HTERT RPE-1 (cell line): ENCODE measurements around the gene FBXO3.

Source experiments
- in situ Hi-C: fragments of 300-500 bp; cut with MboI; formaldehyde crosslinking; loops from 4 replicates; pipeline ENCODE4 v1.14.3; 2020; ENCODE audit warnings: low sequenced_read_pairs

Gene FBXO3

DNA sequence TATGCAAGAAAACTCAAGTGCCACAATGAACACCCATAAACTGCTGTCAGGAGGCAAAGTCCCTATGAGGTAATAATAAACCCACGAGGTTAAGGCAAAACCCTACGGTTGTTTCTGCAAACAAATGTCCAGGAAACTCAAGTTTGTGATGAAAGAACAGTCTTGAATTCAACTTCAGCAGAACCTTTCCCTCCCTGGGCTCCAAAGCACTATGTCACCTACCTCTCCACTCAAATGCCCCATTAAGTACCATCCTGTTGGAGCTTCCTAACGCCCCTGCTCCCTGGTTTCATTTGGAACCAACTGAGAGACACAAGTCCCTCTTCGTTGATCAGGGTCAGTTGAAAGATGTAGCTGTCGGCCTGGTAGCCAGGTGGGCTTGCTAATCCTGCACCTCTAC, 71.1 kb downstream of the FBXO3 start:
- in situ Hi-C loops, result no loop called here

DNA sequence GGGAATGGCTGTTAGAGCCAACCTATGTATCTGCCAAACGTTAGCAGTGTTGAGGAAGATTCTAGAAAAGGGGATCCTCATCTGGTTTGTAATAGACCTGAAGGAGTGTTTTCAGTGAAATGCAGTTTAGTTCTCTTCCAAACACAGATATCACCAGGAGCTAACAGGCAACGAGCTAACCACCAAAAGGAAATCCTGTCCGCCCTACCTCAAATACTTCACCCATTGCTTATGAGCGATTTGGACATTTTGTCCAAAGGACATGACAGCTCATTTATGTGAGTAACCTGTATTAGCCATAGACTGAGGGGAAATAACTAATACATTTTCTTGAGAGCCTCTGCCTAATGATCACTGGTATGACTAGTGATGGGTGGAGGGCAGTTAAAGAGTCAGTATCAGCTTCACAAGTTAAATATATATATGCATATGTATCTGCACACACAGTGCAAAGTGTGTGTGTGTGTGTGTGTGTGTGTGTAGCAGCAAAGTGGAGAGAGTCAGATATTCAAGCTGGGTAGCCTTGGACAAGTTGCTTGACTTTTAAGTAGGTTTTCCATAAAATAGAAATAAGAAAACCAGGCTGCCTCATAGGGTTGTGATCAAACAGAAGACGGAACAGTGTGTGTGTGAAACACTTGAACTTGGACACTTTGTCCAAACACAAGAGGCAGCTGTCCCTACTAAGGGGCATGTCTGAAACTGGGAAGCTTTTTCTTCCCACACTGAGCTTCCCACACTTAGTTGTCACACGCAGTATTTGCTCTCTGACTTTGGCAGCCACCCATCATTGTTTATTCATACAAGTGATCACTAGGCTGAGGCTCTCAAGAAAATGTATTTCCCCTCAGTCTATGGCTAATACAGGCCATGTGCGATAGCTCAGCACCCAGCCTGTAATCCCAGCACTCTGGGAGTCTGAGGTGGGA, 72.8 kb downstream of the FBXO3 start:
- in situ Hi-C loops, result no loop called here

DNA sequence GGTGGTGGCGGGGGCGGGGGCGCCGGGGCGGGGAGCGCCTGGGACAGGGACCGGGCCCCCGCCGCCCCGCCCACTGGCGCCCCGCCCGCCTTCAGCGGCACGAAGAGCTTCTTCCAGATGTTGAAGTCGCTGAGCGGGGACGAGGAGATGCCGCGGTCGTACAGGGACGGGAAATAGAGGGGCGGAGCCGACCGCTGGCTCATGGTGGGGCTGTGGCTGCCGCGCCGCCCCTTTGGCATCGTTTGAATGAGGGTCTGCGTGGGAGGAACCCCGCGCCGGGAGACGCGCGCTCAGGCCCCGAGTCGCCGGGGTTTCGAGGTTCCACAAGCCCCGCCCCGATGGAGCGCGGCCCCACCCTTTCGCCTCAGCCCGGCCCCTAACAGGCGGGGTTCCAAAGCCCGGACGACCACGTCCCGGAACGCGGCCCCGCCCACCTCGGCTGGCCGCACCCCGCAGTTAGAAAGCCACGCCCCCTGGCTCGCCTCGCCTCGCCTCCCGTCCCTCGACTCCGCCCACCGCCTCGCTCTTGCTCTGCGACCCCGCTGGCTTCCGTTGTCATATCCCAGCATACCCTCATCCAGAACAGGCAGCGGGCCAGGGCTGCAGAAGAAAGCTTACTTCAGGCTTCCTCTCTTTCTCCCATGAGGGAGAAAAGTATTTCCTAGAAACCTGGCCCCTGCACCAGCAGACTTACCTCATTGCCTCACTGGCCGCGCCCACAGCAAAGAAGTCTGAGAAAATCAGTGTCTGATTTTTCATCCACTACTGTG, 73.6 kb downstream of the FBXO3 start, which contains the start of gene C11orf91:
Gene C11orf91, minus strand, starts transcription at position 325 of the 770 bp plus-strand sequence. Its CDS starts 86 bp downstream, at position 239.
- in situ Hi-C loops, result no loop called here

GRCh38 chr11:33700063-33700501, 74.2 kb downstream of the FBXO3 start:
- in situ Hi-C loops, result no loop called here

GRCh38 chr11:33699515-33700062, 74.7 kb downstream of the FBXO3 start:
- in situ Hi-C loops, result no loop called here

DNA sequence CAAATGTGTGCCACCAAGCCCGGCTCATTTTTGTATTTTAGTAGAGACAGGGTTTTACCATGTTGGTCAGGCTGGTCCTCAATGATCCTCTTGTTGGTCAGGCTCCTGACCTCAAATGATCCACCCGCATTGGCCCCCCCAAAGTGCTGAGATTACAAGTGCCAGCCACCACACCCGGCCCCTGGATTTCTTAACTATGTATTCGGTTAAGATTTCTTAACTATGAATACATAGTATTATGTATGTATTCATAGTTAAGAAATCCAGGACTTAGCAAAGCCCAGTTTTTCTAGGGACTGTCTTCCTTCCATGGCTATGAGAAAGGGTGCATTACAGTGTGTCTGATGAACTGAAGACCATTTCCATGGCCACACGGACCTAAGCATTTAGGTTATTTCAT, 75.4 kb downstream of the FBXO3 start:
- in situ Hi-C loops, result no loop called here

- in situ Hi-C loops, result no loop called here
Measured at GRCh38 chr11:33697997-33698396, 76.3 kb downstream of the FBXO3 start.

DNA sequence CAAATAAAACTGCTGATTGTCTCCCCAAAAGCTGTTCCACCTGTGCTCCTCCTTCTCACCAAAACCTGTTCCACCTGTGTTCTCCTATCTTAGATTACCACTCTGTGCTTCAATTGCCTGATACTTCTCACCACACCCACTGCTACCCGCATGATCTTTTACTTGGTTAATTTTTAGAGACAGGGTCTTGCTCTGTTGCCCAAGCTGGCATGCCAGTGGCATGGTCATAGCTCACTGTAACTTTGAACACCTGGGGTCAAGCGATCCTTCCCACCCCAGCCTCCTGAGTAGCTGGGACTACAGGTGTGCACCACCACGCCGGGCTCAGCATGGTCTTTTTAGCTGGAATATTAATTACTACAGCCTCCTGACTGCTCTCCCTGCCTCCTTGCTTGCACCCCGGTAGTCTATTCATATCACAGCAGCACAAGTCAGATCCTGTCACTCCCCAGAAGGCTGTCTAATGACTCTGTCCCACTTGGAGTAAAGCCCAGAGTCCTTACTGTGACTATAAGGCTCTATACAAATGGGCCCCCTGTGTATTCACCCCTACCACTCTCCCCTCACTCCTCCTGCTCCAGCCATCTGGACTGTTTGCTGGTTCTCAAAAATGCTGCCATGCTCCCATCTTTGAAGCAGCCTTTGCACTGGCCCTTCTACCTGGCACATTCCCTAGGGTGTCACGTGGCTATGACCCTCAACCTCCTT, 77.2 kb downstream of the FBXO3 start:
- in situ Hi-C loops, result no loop called here

DNA sequence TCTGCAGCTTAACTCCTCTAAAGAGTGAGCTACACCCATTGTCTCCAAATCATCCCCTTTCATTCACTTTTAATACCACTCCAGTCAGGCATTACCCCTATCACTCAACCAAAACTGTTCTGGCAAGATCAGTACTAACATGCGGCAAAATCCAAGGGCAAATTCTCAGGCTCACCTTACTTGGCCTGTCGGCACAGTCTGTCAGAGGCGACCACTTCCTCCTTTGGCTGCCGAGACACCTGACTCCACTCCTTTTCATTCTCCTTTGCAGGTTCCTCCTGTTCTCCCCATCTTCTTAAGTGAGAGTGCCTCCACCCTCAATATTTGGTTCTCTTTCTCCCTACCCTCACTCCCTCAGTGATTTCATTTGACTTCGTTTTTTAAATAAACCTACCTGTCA, 77.9 kb downstream of the FBXO3 start:
- in situ Hi-C loops, result no loop called here

DNA sequence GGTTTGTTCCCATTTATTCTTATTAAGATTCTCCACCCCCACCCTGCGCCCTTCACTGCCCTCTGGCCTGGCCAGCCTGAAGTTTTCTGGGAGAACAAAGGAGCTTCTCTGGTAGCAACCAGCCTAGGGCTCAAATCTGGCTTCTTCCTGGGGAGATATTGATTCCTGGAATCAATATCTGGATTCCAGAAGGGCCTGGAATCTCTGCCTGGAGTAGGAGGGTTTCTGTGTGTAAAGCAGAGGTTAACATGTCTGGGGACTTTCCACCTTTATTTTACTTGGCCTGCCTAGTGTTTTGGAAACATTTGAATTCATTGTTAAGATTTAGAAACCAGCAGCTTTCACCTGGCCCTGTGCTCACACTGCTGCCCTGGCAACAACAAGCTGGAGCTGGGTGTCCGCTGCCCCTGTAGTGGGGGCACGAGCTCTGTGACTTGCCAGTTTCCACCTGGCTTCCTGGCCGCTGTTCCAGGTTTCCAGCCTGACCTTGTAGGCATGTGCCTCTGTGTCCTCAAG, 79.2 kb downstream of the FBXO3 start:
- in situ Hi-C loops, result no loop called here

DNA sequence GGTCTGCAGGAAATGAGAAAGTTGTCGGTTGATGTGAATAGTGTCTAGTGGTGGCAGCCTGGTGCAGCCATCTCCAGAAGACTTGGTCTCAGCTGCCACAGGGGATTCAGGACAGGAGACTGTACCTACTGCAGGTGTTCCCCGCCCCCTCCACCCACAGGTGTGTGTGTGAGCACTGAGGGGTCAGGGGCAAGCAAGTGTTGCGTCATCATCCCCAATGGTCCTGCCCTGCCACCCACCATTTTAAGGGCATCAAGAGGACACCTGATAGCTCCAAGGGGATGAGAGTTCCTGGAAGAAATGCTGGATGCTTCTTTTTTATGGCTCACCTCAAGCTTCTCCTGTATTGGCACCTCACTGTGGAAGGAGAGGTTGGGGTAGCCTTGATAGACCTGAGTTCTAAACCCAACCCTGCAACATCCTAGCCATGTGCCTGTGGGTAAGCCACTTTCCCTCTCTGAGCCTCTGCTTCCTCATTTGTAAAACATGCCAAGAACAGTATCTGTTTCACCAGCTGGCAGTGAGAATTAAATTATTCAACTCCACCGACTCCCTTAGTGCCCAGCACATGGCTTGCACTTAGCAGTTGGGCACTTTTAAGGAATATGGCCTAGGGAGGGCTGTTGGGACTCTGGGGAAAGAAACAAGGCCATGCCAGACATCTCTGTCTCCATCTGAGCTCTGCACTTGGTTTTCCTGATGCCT, 79.8 kb downstream of the FBXO3 start:
- in situ Hi-C loops, result no loop called here

GRCh38 chr11:33692541-33692940, 81.8 kb downstream of the FBXO3 start:
- in situ Hi-C loops, result no loop called here

- in situ Hi-C loops, result no loop called here
Measured at GRCh38 chr11:33692013-33692504, 82.3 kb downstream of the FBXO3 start.

DNA sequence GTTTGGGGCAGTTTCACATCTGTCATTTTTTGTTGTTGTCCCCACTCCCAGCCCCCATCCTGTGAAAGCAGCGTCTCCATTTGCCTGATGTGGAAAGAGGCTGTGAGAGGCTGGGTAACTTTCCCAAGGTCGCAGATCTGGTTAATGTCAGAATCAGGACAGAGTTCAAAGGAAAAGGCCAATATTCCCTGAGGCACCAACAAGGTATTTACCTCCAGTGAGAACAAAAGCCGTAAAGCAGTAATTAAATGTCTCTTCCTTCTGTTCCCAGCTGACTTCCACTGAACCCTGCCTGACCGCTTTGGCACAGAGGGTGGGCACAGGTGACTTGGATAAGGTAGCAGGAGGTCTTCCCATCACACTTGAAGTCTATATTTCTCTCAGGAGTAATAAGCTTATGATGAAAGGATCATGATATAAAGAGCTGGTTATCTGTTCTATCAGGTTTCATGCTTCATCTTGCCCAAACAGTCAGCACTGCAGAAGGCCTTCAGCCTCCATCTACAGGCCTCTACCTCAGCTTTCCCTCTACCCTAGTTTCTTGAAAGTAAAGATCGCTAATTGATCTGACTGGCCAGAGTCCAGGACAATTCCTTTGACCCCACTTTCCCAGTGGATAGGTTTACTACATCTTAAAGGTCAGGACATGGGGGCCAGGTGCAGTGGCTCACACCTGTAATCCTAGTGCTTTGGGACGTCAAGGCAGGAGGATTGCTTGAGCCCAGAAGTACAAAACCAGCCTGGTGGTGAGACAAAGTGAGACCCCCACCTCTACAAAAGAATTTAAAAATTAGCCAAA, 83.1 kb downstream of the FBXO3 start:
- in situ Hi-C loops, result no loop called here
